HS-5 (cell line): ENCODE measurements around the gene HCCS.

ENCODE experiments used
- DNase-seq: peaks from one replicate; pipeline ENCODE4 v3.0.0-alpha.2; 2012; ENCODE audit warnings: low read depth

Gene HCCS

GRCh38 chrX:11111037-11111851 is at the start of gene HCCS:
Gene HCCS (plus strand): TSS chrX:11111332. CDS start chrX:11112061, 729 bp downstream.
- peak; percentile 50 for DNase-seq

GRCh38 chrX:11064276-11064675 is 46.9 kb upstream of the HCCS start:
- no peak for DNase-seq

GRCh38 chrX:11064851-11065600 is 46.1 kb upstream of the HCCS start:
- DNase-seq, result peak; percentile 25

DNA sequence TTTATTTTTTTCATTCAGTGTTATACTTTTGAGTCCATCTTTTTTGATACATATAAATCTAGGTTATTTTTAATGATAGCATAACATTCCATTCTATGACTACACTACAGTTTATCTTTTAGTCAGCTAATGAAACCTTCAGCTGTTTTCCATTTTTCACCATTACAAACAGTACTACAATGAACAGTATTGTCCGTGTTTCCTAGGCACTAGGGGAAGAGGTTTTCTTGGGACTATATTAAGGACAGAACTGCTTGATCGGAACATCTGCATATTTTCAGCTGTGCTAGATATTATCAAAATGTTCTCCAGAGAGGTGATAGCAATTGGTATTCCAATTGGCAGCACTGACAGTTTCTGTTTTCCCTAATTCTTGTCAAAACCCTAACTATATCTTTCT is 44.3 kb upstream of the HCCS start:
- DNase-seq, result no peak

GRCh38 chrX:11073381-11073780 is 37.8 kb upstream of the HCCS start:
- no peak for DNase-seq

DNA sequence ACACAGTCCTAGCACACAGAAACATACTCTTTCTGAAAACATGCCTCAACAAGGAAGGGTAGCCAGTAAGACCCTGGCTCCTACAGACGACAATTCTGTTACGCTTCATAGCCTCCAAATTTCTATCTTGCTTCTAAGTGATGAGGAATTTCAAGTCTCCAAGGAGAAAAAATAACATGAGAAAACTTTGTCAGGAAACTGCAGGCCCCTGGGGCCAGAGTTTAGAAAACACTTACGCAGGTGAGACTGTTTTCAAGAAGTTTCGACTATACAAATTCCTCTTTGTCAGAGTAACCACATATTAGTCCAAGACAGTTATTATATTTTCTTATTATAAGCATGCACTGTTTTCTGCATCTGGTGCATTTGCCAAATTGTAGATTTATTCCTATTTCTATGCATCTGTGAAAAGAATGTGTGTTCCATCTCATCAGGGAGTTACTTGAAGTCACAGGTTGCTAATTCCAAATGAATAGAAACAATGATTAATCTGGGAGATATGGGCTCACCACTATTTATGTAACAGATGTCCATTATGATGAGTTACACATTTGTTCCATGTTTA is 30.3 kb upstream of the HCCS start:
- DNase-seq, result no peak

- no peak for DNase-seq
Measured at GRCh38 chrX:11081511-11081910, 29.6 kb upstream of the HCCS start.

DNA sequence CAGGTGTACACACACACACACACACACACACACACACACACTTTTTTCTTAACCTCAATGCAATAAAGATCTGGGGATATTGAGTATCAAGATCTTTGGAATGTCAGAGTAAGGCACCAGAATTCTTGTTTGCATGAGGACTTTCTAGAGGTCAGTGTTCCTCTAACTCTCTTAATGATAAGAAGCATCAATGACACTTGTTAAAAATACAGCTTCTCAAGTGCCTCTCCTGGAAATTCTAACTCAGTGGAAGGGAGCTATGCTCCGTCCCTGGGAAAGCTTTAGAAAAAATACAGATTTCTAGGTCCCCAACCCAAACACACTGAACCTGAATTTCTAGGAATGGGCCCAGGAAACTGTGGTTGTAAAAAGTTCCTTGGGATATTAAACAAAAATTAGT is 25.8 kb upstream of the HCCS start:
- no peak for DNase-seq

DNA sequence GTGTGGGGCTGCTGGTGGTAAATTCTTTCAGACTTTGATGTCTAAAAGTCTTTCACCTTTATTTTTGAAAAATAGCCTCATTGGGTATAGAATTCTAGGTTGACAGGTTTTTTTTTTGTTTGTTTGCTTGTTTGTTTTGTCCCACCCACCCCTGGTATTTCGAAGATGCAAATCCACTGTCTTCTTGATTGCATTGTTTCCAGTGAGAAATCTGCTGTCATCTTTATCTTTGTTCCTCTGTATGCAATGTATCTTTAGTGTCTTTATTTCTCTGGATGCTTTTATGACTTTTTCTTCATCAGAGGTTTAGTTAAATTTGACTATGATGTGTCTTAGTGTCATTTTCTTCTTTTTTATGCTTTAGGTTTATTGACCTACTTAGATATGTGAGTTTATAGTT is 21.3 kb upstream of the HCCS start:
- no peak for DNase-seq

DNA sequence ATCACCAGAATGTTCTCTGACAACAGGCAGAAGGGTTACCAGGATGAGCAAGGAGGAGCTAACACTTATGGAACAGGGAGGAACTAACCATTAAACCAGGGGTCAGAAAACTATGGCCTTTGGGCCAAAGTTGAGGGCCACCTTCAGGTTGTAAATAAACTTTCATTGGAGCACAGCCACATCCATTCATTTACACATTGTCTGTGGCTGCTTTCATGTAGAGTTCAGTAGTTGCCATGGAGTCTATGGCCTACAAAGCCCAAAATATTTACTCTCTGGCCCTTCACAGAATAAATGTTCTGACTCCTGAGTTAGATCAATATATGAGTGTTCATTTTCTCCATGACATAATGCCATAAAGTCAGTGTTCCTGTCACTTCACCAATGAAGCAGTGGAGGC is 13.2 kb upstream of the HCCS start:
- no peak for DNase-seq

DNA sequence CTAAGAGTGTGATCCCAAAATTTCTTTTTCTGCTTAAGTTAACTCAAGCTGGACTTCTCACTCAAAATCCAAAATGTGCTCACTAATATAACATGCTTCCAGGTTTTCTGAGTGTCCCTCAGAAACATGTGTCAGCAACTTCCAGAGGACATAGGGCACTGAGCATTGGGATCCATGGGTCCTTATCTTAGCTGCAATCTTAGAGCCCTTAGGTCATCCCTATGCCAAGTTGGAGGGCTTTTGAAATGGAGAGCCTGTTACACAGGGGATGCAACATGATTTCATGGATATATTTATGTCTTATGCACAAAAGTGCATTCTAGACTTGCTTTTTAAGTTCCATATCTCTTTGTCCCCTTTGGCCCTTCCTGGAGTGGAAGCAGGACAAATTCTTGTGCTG is 11.7 kb upstream of the HCCS start:
- DNase-seq, result no peak

DNA sequence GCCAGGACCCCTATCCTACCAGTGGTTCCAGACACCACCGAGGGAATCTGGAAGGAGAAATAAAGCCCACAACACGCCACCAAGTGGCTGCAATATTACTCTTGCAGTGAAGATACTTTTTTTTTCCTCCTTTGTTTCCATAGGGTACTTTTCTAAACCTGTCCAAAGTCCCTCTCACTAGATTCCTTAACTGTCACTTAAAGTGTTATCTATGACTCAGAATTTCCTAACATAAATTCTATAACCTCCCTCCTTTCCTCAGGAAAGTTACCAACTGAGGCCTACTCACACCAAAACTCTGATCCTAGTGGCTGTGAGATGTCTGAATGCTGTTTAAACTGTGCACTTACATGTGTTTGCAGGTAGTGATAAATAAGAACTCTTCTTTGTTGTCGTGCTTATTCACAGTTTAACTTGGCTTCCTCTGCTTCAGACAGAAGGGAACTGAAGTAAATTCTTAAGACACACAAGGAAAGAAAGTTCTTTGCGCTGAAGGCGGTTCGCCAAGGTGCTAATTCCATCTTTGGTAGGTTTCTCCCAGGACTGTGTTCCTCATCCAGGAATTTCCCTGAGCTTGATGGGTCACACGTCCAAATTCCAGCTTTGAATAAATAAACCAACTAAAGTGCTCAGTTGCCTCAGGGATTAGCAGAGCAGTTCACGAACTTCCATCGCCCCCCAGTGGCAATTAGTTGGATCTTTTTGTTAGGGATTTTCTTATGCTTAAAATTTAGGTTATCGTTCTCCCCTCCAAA is 10.7 kb upstream of the HCCS start:
- no peak for DNase-seq

DNA sequence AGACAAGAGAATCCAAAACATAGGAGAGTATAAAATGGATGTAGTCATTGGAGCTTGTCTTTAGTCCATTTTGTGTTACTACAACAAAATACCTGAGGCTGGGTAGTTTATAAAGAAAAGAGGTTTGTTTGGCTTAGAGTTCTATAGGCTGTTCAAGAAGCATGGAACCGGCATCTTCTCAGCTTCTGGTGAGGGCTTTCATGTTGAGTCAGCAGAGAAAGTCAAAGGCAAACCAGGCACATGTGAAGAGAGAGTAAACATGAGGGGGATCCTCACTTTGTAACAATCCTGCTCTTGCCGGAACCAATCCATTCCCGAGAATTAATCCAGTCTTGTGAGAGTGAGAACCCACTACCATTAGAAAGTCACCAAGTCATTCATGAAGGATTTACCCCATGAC is 8.1 kb upstream of the HCCS start:
- no peak for DNase-seq

DNA sequence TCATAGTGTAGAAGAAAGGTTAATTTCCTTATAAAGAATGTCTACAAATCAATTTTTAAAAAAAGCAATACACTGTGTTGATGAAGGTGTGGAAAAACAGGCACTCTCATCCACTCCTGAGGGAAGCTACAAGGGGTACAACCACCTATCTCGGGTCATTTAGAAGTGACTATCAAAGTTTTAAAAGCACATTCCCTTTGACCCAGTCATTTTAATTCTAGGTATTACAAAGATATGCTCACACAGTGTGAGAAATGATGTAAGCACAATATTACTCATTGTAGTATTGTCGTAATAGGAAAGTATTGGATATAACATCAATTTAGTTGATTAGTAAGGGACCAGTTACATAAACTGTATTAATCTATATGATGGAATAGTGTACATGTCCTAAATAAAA is 7.4 kb upstream of the HCCS start:
- DNase-seq, result no peak

GRCh38 chrX:11105080-11105479 is 6.1 kb upstream of the HCCS start:
- DNase-seq, result peak; percentile 31

GRCh38 chrX:11108253-11108941 is 2.7 kb upstream of the HCCS start:
- DNase-seq, result no peak

- DNase-seq, result no peak
Measured at GRCh38 chrX:11109968-11110367, 1.2 kb upstream of the HCCS start.

- DNase-seq, result no peak
Measured at GRCh38 chrX:11111947-11112346, 815 bp downstream of the HCCS start.

- DNase-seq, result no peak
Measured at GRCh38 chrX:11113731-11114130, 2.6 kb downstream of the HCCS start.

DNA sequence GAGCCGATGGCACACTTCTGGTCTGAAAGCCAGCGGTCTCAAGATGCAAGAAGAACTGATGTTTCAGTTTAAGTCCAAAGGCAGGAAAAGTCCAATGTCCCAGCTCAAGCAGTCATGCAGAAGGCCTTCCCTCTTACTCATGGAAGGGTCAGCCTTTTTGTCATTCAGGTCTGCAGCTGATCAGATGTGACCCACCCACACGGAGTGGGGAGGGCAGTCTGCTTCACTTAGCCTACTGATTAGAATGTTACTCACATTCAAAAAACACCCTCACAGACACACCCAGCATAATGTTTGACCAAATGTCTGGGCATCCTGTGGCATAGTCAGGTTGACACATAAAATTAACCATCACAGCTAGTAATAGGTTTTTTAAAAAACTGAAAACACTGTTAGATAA is 6.6 kb downstream of the HCCS start:
- DNase-seq, result no peak

DNA sequence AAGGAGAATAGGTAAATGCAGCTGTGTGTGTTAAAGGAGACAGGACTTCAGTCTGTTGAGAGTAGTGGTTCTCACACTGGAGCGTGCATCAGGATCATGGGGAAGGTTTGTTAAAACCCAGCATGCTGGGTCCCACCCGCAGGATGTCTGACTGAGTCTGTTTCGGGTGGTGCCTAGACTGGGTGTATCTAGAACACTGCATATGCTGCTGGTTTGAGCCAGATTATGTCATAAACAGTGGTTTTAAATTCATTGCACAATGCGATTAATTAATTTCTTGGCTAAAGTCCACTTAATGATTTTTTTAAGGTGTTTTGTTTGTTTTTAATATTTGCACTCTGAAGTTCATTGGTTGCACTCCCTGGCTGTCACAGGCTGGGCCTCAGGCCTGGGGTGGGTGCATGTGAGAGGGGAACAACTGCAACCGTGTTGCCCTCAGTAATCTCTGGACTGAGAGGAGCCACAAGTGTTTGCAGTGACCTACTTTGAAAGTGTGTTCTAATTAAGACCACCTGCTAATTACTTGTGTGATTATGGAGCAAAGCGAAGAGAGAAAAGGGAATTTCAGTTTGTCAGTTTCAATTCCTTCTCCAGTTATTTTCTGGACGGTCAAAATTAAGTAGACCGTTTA is 8.3 kb downstream of the HCCS start:
- DNase-seq, result no peak
